Measurements from ENCODE around the gene PIP5K1C.
A peak's percentile ranks its signal among the peaks of the same experiment; 100 is the strongest.
"Not testable (repeated sequence)": the region's sequence is repeated elsewhere in the genome, so short reads cannot be mapped to it uniquely, and the experiment has no call there.

PIP5K1C gene

DNA sequence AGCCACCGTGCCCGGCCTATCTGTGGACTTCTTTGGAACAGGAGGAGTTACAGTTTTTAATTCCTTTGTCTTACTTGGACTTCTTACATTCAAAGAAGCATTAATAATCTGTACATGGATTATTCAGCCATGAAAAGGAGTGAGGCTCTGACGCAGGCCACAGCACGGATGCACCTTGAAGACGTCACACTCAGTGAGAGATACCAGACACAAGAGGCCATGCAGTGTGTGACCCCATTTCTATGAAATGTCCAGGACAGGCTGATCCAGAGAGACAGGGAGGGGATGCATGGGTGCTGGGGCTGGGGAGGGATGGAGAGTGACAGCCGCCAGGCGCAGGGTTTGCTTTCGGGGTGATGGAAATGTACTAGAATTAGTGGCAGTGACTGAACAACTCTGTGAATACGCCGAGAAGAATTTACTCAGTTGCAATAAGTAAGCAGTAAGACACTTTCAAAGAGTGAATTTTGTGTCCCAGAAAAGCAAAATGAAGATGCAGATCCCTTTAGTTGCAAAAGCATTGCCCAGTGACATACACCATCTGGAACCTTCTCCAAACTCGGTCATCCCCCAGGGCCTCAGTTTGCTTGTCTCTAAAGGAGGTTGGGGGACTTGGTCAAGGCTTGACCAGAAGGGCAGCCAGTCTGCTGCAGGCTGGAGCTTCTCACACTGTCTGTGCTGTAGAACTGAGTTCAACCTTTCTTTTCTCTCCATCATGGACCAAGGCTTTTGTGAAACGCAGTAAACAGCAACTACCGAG lies 25.3 kb downstream of the PIP5K1C start:
- DNase-seq (ENCODE audit: low read depth) = no peak

DNA sequence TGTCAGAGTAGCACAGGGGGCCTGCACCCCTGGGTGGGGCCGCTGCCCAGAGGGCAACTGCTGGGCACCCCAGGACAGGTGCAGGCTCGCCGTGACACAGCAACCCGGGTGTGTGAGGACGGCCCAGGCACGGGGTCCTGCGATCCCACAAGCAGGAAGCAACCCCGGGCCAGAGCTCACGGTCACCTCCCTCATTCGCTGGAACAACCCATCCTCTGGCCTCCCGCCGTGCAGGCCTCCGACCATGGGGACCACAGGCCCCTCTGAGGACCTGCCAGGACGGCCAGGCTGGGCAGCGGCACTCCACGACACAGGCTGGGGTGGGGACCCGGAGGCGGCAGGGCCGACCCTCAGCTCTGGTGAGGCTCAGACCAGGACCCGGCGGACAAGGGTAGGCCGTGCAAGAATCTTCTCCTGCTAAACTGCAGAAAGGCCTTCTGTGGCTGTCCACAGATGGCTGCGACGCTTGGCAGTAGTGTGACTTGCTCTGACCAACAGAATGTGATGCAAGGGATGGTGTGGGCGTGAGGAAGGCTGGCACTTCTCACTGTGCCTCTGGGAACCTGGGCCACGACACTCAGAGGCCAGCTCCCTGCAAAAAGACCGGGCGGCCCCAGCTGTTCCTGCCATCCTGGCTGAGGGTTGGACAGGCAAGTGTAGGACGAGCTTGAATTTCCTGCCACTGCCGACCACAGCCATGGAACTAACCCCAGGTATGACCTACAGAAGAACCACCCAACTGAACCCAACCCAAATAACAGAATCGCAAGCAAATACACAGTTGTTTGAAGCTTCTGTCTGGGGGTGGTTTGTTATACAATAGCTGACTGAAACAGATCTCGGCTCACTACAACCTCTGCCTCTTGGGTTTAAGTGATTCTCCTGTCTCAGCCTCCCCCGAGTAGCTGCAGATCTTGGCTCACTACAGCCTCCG lies 26.5 kb downstream of the PIP5K1C start:
- no peak for DNase-seq (ENCODE audit: low read depth)

DNA sequence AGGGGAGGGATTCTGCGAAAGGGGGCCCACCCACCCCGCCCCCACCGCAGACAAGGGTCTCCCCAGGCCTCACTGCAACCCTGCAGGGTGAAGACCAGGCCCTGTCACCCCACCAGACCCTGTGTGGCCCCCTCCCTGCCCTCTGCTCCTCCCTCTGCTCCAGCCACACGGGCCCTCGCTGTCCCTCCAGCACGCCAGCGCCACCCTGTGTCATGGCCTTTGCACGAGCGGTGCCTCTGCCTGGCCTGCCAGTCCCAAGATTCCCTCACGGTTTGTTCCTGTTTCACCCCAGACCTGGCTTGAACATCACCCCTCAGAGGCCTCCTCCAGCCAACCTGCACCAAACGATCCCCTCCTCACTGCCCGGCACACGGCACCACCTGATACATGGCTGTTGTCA lies 27.3 kb downstream of the PIP5K1C start:
- DNase-seq (ENCODE audit: low read depth) = no peak

DNA sequence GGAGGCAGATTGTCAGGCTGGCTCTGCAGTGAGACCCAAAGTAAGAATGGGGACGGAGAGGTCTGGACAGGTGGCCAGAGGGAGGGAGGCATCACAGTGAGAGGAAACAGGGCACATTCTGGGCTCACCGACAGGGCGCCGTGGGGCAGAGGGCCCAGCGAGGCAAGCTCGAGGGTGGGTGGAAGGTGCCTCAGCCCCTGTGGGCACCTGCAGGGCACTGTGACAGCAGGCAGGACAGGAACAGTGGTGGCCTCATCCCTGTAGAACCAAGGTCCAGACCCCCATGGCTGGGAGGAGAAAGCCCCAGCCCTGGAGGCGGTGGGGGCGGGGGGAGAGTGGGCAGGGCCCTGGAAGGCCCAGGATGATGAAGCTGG lies 27.7 kb downstream of the PIP5K1C start:
- DNase-seq (ENCODE audit: low read depth) = no peak

DNA sequence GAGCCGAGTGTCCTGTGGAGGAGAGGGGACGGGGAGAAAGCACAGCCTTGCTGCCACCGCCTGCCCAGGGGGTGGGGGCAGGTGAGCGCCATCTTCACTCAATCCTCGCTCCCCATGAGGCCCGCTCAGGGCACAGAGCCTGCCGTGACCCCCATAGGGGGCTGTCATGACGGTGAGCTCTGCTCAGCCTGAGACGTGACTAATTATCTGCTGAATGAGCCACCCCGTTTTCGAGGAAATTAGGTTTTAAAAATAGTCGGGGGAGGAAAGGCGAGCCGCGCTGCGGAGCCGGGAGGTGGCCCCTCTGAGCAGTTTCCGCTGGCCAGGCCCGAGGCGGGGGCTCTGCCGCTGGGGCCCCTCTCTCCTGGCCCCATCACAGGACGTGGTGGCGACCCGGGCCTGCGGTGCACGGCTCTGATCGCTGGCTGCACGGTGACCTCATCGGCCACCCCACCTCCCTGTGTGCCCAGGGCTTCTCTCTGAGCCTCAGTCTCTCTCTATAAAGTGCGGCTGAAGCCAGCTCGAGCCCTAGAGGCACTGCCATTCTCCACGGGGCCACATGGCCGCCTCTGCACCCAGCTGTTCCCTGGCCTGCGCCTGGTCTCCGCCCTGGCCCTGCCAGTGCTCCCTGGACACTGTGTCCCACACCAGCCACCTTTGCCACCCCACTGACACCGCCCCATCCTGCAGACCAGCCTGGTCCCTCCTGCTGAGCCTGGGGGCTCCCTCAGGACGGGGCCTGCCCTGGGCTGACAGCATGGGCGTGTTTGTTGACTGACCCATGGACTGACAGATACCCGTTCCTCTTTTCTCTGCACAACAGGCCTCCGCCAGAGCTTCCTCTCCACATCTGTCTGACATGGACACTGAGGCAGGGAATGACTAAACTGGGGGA lies 28.3 kb downstream of the PIP5K1C start:
- peak; percentile 33 for DNase-seq (ENCODE audit: low read depth)

DNA sequence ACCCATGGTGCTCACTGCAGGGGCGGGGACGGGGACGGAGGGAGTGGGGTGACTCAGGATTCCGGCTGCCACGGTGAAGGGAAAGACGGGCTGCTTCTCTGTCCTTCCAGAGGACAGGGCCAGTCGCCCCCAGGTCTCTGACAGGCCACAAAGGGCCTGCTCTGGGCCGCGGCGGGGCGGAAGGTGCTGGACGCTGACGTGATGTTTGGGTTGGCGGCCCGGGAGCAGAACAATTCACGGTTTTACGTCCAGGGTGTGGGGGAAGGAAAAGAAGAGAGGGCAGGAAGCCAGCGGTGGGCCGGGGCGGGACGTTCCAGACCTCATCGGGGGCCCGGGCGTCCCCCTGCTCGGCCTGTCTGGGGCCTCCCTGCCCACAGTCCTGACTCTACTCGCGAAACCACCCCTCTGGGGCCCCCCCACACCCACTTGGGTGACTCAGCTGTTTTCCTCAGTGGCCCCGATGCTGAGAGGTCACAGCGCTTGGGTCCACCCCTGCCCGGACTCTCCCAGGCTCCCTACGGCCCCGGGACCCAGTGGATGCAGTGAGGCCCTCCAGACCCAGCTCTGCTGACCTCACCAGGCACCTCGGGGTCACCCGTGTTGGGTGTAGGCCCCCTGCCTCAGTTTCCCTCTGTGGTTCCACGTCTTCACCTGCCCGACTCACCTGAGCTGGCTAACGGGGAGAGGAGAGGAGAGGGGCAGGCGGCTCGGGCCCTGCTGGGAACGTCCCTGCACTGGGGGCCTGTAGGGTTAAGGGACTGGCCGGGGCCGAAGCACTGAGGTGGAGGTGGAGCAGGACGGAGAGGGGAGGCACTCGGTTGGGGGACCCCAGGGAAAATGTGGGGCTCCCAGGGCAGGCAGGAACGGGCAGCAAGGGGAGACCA lies 29.2 kb downstream of the PIP5K1C start:
- DNase-seq (ENCODE audit: low read depth) = peak; percentile 86

DNA sequence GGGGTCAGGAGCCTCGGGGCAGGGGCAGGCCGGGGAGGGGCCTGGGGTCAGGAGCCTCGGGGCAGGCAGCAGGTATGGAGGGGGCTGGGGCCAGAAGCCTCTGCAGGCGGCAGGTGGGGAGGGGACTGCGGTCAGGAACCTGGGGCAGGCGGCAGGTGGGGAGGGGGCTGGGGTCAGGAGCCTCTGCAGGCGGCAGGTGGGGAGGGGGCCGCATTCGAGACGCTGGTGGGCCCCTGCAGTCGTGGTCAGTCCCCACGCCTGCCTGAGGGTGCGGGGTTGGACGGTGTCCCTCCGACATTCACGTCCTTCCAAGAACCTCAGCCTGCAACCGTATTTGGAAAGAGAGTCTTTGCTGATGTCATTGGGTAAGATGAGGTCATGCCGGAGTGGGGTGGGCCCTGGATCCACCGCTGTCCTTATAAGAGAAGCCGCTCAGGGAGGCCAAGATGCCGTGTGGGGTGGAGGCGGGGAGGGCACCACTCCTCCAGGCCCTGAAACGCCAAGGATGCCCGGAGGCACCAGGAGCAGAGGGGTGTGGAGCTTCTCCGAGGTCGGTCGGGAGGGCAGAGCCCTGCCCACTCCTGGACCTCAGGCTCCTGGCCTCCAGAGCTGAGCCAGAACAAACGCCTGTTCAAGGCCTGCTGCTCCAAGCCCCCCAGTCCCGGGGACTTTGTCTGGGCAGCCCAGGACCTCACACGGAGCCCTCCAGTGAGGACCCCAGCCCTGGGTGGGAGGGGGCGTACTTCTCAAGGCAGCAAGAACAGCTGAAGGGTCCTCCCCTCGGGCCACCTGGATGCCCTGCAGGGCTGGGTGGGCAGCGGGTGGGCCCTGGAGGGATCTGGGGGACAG lies 30.1 kb downstream of the PIP5K1C start:
- DNase-seq (ENCODE audit: low read depth) = peak; percentile 96

DNA sequence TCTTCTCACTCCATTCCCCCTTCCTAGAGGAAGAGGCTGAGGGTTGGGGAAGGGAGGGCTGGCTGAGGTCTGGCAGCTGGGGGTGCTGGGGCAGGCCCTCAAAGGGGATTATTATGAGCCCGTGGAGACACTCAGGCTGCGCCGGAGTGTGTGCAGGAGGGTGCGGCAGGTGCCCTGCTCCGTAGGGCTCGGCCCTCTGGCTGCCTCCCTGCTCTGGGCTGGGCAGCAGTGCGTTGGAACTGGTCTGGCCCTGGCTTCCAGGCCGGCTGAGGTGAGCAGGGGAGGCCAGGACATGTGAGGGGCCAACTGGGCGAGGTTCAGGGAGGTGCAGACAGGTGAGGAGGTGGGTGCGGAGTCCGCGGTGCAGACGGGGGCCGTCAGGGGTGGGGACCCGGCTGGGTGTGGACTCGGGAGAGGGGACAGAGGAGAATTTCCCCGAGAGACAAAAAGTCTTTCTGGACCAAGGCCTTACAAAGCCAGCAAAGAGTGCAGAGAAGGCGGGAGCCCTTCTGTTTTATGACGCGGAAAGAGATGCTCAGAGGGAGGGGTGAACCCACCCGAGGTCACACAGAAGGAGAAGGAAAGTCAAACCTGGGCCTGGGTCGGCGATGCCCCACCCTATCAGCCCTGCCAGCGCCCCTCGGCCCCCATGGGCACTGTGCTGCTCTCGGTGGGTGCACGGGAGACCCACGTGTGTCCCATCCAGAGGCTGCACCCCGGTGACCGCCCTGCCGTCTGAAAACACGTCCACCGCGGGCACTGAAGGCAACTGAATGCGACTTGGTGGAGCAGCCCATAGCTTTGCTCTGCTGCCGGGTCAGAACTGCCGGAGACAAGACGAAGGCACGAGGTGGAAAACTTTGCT lies 31.0 kb downstream of the PIP5K1C start:
- DNase-seq (ENCODE audit: low read depth) = no peak

DNA sequence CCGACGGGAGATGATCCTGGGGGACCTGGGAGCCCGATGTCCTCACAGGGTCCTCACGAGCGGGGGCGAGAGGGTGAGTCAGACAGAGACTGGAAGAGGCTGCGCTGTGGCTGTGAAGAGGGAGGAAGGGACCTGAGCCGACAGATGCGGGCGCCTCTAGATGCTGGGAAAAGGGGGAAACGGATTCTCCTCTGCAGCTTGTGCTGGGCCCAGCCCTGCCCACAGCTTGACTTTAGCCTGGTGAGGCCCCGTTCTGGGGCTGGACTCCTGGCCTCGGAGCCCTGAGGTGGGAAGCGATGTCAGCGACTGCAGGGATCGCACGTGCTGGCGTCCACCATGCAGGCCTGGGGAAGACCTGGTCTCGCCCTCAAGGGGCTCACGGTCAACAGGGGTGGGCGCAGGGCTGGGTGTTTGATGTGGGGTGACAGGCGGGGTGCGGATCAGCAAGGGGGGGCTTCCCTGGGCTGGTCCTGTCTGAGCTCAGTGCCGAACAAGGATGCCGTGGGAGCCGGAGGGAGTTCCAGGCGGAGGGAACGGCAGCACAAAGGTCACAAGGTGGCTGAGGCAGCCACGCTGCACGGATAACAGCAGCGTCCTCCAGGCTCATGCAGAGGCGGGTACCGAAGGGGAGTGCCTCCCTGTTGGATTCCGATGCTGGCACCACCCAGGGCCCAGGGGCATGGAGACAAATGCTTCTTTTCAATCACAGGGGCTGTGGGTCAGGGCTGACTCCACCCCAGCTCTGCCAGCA lies 31.8 kb downstream of the PIP5K1C start:
- DNase-seq (ENCODE audit: low read depth) = peak; percentile 60

DNA sequence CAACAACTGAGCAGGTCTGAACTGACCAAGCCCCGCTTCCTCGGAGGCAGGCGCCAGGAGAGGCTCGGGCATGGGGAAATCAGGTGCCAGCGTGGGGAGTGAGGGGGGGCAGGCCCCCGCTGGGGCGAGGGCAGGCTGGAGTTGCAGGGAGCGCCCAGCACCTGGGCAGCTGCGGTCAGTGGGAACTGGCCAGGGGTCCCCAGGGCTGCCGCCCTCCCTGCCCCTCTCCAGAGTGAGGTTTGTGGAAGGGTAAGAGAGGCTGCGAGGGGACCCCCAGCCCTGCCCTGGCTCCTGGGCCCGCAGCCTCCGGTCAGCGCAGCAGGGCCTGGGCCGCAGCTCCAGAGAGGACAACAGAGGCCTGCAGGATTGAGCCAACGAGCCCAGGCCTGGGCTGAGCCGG lies 32.5 kb downstream of the PIP5K1C start:
- no peak for DNase-seq (ENCODE audit: low read depth)

DNA sequence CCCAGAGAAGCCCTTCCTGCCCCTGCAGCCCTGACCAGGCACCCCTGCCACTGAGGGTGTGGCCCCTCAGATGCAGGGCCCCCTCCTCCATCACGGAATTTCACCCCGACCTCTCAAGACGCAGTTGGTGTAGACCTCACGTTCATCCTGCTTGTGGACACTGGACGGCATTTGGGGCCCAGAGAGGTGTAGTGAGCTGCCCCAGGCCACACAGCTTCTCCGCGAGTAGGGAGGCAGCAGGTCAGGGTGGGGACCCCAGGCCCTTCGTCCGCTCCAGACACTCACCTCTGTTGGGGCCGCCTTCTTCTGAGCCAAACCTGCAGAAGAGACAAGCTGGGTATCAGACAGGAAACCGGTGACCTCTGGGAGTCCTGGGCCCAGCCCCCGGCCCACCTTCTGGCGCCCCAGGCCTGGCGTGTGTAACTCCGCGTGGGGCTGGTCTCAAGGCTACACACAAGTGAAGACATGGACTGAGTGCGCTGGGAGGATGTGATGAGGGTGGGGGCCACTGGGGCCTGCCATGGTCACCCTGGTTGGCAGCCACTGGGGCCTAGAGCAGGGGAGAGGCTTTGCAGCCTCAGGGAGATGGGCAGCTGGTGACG lies 33.1 kb downstream of the PIP5K1C start:
- no peak for DNase-seq (ENCODE audit: low read depth)

DNA sequence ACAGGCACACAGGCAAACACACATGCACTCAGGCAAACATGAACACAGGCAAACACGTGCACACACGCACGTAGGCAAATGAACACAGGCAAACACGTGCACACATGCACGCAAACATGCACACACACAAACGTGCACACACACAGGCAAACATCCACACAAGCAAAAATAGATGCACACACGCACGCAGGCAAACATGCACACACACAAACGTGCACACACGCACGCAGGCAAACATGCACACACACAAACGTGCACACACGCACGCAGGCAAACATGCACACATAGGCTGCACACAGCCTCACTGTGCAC lies 33.8 kb downstream of the PIP5K1C start:
- DNase-seq (ENCODE audit: low read depth) = not testable (repeated sequence)

DNA sequence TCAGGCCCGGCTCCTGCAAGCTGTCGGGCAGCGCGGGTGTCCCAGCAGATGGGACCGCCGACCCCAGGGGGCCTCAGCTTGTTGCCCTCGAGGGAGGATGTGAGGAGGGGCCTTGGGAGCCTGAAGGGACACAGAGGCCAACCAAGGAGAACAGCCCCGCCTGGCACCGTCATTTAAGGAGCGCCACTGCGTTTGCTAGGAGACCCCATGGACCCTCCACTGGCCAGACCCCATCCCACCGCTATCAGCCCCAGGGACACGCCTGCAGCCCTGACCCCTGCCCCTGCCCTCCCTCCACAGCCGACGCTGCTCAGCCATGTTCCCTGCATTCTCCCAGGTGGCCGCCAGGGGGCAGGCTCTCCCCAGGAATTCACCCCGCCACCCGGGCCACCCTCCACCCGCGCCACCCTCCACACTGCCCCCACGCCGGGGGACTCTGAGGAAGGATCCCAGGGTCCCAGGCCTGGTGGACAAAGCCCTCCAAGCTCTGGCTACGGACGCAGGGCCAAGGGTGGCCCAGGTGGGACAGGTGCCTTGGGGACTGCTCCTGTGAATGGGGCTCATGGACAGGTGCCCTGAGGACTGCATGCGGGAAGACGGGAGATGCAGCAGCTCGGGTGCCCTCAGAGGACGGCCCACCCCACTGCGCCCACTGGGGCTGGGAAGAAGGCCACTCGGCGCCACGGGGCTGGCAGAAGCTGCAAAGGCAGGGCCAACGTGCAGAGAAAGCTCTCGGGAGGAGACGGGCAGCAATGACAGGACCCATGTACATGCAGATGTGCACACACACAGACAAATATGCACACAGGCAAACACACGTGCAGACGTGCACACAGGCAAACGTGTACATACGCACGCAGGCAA lies 34.4 kb downstream of the PIP5K1C start:
- DNase-seq (ENCODE audit: low read depth) = no peak

DNA sequence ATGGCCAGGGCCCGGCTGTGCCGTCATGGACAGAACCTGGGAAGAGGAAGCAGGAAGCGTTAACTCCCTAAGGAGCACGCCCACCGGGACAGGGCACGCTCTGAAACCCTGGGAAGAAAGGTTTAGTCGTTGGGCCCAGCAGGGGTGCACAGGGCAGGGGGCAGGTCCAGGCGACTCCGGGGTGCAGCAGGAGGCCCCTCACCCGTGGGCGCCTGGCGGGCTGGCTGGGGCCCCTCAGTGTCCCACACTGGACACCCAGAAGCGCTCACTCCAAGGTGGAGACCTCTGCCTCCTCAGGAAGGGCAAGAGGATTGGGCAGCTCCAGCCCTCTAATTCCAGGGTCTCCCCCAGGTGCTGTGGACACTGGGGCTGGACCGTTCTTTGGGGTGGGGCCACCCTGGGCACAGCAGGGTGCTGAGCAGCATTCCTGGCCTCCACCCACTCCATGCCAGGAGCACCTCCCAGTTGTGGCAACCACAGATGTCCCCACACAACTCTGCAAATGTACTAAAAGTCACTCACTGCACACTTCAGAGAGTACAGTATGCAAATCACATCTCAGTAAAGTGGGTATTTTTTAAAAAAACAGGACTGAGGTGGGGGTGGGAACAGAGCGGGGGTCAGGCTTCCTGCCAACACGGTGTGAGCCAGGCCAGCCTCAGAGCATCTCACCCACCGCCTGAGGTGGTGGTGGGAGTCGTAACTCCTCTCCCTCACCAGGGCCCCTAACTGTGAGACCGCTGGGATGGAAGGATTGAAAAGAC lies 35.2 kb downstream of the PIP5K1C start:
- DNase-seq (ENCODE audit: low read depth) = no peak

DNA sequence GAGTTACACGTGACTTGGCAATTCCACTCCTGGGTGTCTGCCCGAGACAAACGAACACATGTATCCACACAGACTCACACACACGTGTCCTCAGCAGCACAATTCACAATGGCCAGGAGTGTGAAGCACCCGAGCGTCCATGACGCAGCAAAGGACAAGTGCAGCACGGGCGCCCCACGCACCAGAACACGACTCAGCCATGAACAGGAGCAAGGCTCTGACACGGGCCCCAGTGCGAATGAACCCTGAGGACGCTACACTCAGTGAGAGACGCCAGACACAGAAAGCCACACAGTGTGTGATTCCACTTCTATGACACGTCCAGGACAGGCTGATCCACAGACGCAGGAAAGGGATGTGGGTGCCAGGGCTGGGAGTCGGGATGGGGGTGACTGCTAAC lies 36.4 kb downstream of the PIP5K1C start:
- DNase-seq (ENCODE audit: low read depth) = no peak
